PC-9 (cell line): Measurements from ENCODE around the gene CISD2.
"Not testable (repeated sequence)": the region's sequence is repeated elsewhere in the genome, so short reads cannot be mapped to it uniquely, and the experiment has no call there.

ENCODE experiments used
- CTCF ChIP-seq: fragments of 200-600 bp; sonication (generic); conservative IDR thresholded peaks from 2 replicates; pipeline ENCODE4 v1.6.1; 2017; ENCODE audit warnings: mixed run types, antibody characterized with exemption, mild to moderate bottlenecking, moderate library complexity
- EZH2 ChIP-seq: fragments of 200-600 bp; sonication (generic); IDR thresholded peaks from 2 replicates; pipeline ENCODE4 v1.8.0; 2017; ENCODE audit warnings: antibody characterized with exemption, low read depth

GRCh38 chr4:102877477-102878106, 8.8 kb downstream of the CISD2 start:
- not testable (repeated sequence) for TF ChIP-seq CTCF, EZH2
